HG03565 (cell line): Measurements from ENCODE around the gene MBNL1.

Experiments
- ATAC-seq: cut with Tn5 transposase; IDR thresholded peaks from one replicate; pipeline ENCODE4 v1.9.1; 2021; ENCODE audit warnings: mild to moderate bottlenecking, moderate library complexity; ENCODE audit not compliant: unreplicated experiment

MBNL1 gene

DNA sequence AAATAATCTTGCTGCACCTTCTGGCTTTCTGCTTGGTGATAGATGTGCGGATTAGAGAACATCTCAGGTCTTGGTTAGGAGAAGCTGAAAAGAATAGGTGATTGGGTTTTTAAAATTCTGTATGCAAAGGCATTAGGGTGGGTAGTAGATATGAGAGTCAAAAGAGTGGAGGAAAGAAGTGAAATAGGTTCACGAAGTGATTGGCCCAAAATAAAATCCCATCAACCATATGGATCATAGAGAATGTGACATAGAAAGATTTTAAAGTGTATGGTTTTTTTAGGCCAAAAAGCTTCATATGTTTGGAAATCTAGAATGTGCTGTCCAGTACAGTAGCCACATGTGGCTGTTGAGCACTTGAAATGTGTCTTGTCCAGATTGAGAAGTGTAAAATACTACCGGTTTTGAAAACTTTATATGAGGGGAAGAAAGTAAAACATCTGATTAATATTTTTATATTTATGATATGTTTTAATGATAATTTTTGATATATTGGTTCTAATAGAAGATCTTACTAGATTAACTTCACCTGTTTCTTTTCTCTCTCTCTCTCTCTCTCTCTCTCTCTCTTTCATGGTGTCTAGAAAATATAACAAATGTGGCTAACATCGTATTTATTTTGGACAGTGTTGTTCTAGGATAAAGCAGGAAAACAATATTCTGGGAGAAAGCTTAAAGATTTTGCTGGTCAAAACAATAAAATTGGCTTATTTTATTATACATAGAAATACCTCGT, 2.9 kb downstream of the MBNL1 start:
- ATAC-seq = no peak

DNA sequence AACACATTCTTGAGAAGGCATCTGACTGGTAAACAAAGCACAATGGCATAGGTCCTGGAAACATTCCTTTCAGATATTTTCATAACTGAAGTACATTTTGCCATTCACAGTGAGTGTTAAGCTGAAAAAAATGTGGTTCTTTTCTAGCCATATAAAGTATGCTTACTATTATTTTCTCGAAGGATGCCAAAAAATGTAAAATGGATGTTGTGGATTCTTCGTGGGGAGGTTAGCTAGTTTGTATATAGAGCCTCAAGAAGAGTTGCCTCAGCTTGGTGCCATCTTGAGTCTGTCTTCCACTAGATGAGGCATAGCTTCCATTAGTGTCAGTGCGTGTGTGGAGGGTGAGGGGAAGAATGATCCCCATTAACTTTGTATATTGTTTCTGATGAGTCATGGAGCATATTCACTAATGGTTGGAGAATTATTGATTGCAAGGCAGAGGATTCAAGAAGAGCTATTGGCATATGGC, 4.1 kb downstream of the MBNL1 start:
- ATAC-seq = no peak

DNA sequence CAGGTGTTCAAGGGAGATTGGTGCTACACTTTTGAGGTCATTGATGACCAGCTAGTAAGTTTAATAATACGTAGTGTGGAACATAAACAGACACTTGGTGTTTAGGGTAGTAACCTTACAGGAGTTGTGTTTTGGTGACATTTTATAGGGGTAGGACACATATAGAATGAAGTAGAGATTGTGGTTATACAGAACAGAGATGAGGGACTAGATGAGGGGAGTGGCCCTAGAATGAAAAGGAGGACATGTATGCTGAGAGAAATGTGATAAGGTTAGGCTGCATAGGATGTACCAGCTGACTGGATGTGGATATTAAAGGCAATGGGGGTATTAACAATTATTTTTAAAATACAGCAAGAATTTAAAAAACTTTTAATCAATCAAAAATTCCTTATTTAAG, 8.0 kb downstream of the MBNL1 start:
- no peak for ATAC-seq

DNA sequence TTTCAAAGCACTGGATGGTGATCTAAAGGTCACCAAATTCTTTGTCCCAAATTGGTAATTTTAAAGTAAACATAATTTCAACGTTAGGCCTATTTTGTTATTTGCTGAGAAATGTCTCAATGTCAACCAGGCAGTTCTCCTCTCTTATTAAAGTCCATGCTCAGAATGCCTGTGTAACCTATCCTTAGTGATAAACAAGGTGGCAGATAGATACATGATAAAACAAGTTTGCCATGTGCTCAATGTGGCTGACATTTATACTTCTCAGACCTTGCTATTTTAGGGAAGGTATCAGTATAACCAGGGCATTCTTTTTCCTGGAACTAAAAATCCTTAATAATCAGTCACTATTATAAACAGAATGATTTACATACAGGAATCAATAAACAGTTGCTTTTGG, 8.5 kb downstream of the MBNL1 start:
- no peak for ATAC-seq

DNA sequence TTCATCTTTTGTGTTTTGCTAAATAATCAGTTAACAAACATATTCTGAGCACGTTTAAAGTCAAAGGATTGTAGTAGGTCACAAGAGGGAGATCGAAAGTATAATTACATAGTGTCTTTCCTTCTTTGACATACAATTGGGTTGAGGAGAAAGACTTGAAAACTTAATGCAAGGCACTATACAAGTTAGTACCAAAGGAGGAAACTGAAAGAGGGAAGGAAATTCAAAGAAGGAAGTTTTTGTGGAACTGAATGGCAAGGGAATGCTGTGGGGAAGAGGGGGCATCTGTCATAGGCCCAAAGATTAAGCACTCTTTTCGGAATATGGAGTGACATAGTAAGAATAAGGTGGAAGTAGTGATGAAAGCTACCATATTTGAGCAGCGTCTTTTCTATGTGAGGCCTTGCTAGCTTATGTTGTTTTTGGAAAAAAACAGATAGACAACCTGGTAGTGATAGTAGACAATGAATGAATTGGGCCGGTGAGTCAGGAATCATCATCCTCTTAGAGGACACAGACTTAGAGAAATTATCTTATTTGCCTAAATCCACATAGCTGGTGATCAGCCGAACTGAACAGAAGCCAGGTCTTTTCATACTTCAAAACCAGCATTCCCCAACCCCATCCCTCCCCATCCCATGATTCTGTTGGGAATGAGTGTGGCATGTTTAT, 10.2 kb downstream of the MBNL1 start:
- no peak for ATAC-seq

DNA sequence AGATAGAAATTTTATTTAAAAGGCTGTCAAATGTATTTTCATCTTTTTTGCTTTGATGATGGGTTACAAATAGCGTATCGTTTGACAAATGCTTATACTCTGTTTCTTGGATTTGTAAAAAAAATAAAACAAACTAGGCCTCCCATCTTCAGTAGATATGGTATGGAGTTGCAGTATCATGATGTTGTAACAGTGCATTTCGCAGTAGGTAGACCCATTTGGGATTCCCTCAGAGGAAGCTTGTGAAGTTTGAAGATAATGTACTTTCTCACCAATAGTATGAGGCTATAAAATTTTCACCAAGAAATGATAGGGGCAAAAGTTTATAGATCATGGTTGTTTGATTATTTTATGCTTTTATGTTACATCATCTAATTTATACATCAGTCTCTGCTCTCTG, 10.8 kb downstream of the MBNL1 start:
- no peak for ATAC-seq

DNA sequence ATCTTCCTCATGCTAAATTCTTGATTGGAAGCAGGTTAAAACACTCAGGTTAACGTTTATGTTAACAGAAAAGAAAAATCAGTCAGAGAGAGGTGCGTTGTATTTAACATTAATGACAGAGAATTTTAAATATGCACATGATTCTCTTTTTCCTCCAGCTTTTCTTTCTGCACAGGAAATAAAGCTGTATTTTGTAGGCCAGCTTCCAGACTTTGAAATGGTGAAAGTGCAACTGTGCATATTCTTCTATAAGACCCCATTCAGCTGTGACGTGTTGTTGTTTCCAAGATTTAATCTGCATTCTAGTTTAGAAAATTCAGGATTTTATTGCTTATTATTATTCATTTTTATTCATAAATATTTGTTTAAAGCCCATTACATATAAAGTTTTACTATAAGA, 11.8 kb downstream of the MBNL1 start:
- no peak for ATAC-seq

DNA sequence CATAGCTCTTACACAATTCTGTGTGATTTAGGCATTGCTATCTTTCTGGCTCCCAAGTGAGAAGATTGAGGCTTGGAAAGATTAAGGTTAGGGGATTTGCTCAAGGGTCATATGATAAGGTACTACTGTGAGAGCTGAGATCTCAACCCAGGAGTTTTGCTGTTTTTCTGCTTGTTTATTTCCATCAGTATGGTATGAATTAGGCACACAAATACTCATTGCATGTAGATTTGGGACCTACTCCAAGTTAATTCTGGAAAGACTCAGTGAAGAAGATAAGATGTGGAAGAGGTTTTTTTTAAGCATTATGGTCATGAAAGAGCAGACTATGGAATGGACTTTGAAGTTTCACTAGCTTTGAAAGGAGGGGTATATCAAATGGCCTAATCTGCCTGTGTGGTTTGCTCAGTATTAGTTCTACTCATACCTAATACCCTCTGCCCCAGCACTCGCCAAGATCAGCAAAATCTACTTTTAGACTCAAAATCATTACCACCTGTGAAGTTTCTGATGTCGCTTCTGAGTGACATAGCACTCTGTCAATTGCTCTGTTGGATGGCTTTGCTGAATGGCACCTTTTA, 12.5 kb downstream of the MBNL1 start:
- ATAC-seq = peak; percentile 69

DNA sequence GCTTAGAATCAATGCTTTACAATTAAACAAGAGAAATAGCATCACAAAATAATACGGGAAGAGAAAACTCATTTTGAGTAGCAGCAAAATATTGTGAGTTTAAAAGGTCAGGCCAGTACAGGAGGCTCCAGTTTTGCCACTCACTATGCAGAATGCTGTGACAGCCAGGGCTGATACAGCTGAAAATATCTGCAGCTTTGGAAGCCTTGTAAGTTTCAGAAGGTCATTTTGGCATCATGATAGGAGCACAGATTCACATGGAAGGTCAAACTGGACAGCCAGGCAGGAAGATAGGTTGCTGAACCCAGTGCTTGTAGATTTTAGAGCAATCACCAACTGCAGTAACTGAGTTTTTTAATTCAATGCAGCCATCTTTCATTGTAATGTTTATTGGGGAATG, 14.1 kb downstream of the MBNL1 start:
- no peak for ATAC-seq

DNA sequence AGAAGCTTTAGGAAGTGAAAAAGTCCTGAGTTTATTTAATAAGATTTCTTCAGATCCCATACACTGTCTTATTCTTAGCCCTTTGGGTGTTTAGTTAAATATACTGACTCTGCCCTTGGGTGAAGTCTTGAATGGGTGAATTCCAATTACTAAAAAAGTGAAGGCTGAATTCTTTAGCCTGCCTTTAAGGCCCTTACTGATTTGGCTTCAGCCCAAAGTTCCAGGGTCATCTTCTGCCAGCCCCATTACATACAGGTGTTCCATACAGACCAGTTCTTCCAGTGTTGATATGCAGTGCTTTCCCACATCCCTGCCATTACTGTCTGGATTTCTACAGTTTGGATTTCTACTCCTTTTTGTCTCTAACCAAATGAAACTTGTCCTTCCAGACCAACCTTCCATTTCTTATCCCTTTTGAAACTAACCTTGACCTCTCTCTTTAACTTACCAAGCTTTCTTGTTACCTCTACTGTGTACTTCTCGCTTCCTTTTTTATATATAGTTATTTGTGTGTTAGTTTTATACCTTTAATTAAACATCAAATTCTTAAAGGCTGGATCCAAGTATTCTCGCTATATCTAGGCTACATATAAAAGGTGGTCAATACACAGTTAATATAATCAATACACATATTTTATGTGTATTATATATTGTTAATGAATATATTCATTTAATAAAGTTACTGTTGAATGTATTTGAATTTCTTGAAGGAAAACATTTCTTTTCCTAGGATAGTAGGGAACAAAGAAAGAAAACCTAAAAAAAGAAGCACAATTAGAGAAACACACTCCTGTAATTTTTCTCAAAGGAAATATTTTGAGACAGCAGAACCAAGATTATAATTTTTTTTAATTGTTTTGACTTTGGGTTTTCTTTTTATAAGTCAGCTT, 15.0 kb downstream of the MBNL1 start:
- ATAC-seq = no peak

DNA sequence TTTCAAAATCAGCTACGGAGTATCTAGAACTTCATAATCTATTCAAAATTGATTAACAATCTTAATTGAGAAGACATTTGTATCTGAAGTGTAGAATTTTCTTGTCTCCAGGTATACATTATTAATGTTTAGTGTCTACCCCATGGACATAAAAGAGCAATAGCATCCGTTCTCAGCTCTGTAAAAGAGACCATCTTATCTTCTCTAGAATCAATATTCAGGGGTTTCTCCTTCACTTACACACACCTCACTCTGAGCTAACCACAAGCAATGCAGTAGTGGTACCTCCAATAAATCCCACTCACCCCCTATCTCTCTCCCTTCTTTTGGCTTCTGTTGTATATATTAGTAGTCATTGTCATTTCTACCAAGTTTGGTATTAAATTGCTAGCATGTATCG, 16.2 kb downstream of the MBNL1 start:
- no peak for ATAC-seq

DNA sequence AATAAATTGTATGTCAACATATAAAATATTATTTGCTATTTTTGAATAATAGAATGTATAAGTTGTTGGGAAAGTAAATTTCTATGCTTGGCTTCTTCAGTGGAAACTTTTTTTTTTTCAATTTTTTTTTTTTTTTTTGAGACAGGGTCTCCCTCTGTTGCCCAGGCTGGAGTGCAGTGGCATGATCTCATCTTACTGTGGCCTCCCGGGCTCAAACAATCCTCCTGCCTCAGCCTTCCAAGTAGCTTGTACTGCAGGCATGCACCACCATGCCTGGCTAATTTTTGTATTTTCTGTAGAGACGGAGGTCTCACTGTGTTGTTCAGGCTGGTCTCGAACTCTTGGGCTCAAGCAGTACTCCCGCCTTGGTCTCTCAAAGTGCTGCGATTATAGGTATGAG, 16.8 kb downstream of the MBNL1 start:
- ATAC-seq = no peak

DNA sequence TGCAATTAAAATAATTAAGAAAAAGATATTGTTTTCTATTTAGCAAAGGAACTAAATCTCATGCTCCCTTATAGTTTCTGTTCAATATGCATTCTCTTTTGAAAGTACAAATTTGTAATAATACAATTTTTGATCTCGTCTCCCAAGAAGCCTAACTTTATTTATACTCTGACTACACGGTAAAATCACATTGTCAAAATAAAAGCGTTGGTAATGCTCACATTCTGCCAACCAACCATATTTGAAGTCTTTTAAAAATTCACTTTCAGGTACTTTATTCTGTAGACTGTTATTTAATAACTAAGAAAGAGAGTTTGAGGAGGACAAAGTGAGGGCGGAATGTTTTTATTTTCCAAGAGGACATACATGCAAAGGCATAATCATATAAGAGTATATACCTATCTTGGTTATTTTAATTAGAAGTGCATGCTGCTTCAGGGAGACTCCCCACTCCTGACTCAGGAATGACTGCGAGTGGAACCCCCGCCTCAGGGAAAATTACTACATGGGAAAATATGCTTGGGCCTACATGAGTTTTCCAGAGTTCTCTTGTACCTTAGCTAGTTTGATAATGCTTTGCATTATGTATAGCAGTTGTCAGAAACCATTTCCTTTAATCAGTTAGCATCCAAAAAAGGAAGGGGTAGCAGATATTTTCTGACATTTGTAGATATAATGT, 19.3 kb downstream of the MBNL1 start:
- no peak for ATAC-seq

DNA sequence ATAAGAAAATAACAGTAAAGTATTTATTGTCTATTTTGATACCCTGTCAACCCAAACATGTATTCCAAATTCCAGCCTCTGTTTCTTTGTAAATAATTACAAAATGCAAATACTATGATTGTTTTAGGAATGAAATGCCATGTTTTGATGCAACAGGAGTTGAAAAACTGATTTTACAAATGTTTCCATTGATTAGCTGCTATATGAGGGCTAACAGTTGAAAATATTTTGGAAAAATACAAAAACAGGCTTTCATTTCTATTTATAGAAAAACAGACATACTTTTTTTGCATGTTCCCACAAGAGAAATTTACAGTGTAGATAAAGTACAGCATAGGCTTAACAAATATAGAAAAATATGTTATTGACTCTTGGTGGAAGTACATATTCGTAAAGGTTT, 20.0 kb downstream of the MBNL1 start:
- ATAC-seq = no peak

DNA sequence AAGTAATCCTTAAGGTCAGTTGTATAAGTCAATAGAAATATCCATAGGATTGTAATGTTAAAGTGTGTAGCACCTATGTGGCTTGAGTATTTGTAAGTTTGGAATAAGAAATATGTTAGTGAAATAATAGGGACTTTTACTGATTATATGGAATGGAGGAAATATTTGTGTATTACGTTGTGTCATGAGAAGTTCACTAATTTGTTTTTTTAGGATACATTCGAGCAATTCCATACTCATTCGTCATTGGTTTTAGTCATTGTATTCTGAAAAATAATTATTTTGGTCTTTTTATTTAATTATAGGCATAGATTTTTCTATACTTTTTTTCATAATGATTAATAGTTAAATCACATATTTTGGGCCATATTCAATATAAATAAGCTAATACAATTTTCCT, 21.0 kb downstream of the MBNL1 start:
- ATAC-seq = no peak

DNA sequence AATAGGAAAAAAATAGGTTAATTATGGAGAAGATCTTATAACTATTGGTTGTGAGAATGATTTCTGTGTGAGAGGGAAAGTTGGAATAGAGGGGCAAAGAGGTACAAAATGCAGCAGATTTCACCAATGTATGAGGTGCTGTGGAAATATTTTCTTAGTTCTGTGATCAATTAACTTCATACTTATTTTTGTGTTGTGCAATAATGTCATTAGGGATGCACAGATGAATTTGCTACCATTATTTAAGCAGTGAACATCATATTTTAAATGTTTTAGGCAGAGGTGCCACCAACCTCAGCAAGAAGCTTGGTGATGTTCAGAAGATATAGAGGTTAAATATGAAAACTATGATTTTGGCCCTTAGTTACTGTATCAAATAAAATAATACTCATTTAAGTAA, 21.6 kb downstream of the MBNL1 start:
- ATAC-seq = no peak

DNA sequence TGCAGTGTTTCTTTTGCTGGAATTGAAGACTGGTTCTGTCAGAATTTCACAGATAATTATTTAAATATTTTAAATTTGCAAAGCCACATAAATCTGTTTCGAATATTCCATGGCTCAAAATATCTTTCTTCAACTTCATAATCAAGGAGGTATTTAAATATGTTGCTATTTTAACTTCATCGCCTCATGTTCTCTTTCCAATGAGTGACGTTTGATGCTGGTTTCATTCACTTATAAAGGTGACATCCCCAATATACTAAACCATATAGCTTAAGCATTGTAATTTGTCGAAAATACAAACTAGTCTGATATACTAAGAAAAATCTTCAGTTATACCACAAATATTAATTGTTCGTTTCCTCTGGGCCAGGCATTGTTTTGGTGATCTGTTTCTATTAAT, 22.5 kb downstream of the MBNL1 start:
- ATAC-seq = no peak

DNA sequence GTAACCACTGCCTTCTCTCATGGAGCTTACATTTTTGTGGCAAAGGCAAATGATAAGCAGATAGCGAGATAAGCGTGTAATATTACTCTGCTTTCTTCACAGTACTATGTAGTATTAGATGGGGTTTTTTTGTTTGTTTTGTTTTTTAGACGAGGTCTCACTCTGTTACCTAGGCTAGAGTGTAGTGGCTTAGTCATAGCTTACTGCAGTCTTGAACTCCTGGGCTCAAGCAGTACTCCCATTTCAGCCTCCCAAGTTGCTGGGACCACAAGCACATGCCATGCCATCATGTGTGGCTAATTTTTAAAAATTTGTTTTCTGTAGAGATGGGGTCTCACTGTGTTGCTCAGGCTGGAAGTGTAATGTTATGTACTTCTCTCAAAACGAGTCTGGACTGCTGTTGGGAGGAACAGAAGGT, 22.9 kb downstream of the MBNL1 start:
- no peak for ATAC-seq

DNA sequence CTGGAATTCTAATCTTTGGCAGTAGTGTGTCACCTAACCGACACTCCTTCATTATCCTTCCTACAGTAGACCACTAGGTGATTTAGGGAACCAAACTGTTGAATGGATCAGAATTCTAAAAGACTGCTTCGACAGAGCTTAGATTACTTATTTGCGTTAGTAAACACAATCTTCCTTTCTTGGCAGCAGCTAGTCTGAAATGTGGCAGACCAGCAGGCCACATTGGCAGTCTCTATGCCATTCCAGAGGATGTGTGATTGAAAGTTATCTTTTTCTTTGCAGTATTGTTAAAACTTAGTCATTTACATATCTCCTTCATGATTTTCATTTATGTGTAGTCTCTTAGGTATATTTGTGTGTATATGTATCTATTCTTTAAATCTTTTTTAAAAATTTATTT, 23.6 kb downstream of the MBNL1 start:
- no peak for ATAC-seq

DNA sequence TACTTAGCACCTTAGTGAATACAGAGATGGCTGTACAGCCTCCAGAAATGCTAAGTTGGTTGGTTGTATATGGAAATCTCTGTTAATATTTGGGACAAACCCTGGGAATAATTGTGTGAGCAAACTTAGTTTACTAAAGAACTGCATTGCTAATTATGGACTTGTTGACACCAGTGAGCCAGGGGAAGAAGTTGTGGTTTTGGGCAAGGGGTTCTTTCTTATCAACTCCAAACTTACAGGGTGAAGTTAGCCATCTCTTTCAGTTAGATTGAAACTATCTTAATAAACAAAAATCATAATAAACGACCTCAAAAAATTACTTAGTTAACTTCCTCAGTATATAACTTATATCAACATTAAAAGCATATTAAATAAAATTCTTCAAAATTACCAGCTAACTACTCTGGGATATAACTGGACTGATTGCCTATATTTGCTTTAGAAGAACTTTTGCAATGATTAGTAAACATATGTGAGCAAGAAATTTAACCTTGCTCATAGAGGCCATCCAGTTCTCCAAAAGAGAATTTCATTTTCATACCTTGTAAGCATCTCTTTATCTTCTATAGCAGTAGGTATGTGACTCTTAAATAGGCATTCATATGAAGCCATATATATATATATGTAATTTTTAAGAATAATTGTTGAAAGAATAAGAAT, 24.7 kb downstream of the MBNL1 start:
- no peak for ATAC-seq
